Activated T-cell treated with anti-CD3 and anti-CD28 coated beads for 1 hour (primary cell): ENCODE results near the gene IL6R.

ENCODE experiments used
- DNase-seq: peaks from one replicate; pipeline ENCODE4 v3.0.0-alpha.2; 2020; ENCODE audit warnings: low read depth

IL6R gene

GRCh38 chr1:154427173-154428139 is 22.3 kb downstream of the IL6R start:
- DNase-seq = no peak

GRCh38 chr1:154429118-154429517 is 24.0 kb downstream of the IL6R start:
- no peak for DNase-seq

GRCh38 chr1:154429841-154430611 is 24.9 kb downstream of the IL6R start:
- DNase-seq = no peak

- no peak for DNase-seq
These were observed 25.8 kb downstream of the IL6R start for GRCh38 chr1:154430903-154431302.

GRCh38 chr1:154431586-154432373 is 26.6 kb downstream of the IL6R start:
- DNase-seq = no peak

- no peak for DNase-seq
These were observed 28.1 kb downstream of the IL6R start for GRCh38 chr1:154433161-154433764.

GRCh38 chr1:154434346-154435085 is 29.4 kb downstream of the IL6R start:
- no peak for DNase-seq

- no peak for DNase-seq
These were observed 30.6 kb downstream of the IL6R start for GRCh38 chr1:154435599-154436200.

GRCh38 chr1:154436433-154436832 is 31.3 kb downstream of the IL6R start:
- DNase-seq = no peak

- DNase-seq = no peak
These were observed 35.1 kb downstream of the IL6R start for GRCh38 chr1:154440036-154440804.

GRCh38 chr1:154441241-154441888 is 36.2 kb downstream of the IL6R start:
- no peak for DNase-seq

- no peak for DNase-seq
These were observed 37.0 kb downstream of the IL6R start for GRCh38 chr1:154442006-154442740.

- DNase-seq = no peak
These were observed 38.3 kb downstream of the IL6R start for GRCh38 chr1:154443274-154444013.

GRCh38 chr1:154445040-154445472 is 39.9 kb downstream of the IL6R start:
- DNase-seq = no peak

- DNase-seq = no peak
These were observed 41.1 kb downstream of the IL6R start for GRCh38 chr1:154446292-154446691.

GRCh38 chr1:154446789-154447188 is 41.6 kb downstream of the IL6R start:
- no peak for DNase-seq

GRCh38 chr1:154448331-154448811 is 43.2 kb downstream of the IL6R start:
- DNase-seq = no peak

GRCh38 chr1:154453161-154453560 is 48.0 kb downstream of the IL6R start:
- DNase-seq = no peak
